Activated CD4-positive, CD25-positive, alpha-beta regulatory T cell treated with anti-CD3 and anti-CD28 coated beads, Interleukin-2, amount 50 U/mL, for 16 hours (primary cell): ENCODE results near the gene HHATL.
"Not testable (repeated sequence)": the region's sequence is repeated elsewhere in the genome, so short reads cannot be mapped to it uniquely, and the experiment has no call there.

Source experiments
- DNase-seq: peaks from one replicate; pipeline ENCODE4 v3.0.0-alpha.2; 2020; ENCODE audit warnings: low read depth, low spot score

Gene HHATL

DNA sequence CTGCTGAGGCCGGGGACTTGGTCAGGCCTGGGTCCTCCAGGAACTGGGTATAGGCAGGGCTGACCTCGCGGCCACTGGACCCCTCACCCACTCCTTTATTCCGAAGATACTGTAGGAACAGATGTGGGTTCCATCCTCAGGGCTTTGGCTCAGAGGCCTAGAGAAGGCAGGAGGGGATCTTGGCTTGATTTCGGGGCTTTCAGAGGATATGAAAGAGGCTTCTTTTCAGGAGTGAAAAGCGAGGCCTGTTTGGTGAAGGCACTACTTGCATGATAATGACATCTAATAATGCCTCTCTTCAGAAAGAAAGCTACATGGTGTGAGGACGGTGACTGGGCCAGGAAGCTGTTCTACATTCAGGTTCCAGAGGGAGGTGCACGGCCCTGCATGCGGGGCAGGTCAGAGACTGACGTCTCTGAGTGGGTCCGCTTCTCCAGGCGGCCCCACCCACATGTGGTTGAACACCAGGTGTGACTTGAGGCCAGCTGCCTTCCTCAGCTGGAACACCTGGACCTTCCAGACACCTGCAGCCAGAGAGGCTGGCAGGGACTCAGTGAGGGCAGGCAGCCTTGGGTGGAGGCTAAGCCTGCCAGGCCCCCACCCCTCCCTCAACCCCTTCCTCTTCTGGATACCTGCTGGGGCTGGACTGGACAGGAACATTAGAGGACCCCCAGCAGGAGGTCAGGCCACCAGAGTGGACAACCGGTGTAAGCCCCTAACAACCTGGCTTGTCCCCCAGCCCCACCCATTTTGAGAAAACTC lies 31.1 kb upstream of the HHATL start:
- DNase-seq = no peak

DNA sequence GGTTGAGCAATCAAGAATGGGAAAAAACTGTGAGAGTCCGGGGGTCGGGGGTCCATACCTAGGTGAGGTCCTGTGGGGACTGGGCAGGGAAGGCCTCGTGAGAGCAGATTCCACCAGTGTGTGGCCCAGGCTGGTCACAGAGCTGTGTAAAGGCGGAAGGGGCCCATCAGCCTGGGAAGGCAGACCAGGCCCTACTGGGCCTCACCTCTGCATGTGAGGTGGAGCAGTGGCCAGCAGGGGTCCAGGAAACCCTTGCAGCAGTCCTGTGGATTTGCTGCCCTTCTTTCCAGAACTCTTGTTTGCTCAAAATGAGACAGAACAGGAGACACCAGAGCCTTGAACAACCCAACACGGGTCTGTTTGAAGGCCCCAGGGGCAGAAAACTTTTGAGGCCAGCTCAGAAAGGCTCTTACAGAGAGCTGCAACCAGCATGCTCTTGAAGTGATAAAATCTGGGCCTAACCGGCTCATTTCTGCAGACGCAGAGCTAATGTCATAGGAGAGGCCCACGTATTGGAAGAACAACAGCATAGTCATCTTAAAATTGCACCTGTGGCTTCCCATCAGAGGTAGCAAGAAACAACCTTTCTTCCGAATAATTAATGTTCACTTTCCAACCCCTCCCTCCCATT lies 30.3 kb upstream of the HHATL start:
- no peak for DNase-seq

DNA sequence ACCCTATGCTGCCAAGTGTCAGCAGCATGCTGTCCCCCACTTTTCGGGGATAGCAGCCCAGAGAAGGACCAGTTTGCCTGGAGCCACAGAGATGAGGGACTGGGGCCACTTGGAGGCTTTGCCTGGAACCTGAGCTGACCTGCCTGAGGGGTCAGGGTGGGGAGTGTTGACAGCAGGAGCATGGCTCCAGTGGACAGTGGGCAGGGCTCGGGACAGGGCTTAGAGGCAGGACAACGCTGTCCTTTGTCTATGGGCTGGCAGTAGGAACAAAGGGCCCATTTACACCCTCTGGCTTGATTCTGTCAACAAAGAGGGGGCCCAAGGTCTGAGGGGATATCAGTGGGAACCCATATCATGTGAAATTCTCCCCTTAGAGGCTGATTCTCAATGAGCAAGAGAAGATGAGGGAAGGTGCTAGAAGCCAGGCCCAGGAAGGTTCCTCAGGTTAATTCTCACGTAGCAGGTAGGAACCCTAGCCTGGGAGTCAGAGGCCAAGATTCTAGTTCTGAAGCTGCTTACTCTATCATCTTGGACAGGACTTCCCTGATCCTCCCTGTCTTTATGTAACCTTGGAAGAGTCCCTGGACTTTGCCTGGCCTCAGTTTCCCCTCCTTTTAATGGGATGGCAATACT lies 29.7 kb upstream of the HHATL start:
- DNase-seq = no peak

DNA sequence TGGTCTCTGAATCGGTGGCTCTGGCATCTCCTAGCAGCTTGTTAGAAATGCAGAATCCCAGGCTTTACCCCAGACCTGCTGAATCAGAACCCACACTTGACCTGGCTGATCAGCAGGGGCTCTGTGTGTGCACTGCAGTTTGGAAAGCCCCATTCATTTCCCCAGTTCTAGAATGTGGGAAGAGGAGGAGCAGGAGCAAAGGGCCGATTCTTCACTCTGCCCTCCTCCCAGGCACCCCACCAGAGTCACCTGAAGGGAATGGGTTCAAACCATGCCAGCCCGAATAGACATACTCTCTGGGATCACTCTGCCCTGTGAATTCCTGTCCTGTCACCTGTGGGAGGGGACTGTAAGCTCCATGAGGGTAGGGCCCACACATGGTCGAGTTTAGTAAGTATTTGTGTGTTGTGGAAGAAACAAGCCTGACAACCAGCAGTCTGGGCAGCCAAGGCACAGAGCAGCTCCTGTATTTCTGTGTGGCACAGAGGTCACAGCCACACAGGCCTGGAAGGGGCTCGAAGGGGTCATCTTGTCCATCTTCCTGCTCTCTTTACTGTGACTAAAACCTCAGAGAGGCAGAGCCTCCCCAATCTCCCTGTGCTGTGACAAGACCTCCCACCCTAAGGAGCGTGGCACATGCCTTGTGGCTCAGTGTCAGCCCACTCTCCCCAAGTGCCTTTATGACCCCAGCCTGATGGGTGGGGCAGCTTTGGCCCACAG lies 29.0 kb upstream of the HHATL start:
- DNase-seq = no peak

DNA sequence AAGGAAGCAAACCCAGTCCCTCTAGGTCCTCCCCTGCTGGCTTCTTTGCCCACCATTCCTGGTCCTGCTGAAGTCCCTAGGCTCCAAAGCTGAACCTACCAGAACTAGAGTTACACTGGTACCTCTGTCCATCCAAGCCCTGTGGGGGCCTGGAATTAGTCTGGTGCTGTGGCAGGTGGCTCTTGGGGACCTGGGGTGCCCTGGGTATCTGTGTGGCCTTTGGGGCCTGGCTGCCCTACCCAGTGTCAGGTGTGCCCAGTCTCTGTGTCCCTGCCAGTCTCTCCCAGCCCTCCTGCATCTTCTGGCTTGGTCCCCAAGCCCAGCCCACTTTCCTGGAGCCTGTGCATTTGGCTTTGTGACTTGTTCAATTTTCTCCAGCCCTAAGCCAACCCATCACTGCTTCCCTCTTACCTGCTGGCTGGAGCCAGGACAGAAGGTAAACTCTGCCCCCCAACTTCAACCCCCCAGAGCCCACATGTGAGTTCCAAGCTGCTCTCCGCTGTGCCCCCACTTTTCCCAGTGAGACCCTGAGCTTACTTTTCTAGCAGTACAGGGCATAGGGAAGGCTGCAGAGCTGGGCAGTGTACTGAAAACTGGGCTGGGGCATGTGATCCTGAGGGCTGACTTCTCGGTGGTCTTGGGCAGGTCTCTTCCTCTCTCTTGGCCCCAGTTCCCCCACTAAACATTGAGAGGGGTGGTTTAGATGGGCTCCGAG lies 28.3 kb upstream of the HHATL start:
- DNase-seq = no peak

DNA sequence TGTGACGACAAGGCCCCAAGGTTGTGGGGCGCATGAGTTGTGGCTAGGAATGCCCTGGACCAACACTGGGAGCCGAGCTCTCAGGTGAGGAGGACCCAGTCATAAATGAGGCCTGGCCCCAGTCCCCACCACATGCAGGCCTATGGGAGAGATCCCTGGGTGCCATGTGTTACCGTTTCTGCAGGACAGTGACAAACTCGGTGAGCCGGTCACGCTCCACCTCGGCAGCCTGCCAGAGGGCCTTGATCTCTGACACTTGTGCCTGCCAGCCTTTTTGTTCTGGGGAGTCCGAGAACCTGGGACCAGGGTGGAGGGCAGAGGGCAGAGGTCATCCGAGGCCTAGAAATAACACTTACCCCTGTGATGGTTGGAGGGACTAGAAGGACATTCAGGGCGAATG lies 27.7 kb upstream of the HHATL start:
- no peak for DNase-seq

DNA sequence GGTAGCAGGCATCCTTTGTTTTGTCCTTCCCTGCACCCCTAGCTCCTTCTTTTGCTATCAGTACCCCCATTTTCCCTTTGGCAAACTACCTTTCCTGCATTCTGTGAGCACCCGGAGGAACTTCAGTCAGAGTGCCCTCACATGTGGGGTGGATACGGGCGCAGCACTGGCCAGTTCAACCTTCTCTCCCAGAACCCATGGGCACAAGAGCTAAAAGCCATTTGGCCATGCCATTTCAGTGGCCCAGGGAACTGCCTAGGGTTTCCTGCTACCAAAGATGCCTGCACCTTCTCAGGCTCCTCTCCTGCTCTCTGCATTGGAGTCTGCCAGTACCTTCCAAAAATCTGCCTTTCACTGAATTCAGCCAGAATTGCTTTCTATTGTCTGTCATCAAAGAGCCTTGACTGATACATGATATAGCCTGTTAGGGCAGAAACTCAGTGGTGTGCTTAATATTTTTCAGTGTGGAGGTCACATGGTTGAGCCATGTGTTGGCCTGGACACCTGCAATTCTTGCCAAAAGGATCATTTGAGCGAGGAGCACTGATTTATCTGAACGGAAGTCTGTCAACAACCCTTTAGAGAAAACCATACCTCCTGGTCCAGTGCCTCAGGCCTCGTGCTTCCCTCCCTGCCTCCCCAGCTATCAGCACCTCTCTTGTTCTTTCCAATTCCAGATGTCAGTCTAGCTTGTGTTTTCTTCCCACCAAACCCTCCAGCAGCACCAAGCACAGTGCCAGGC lies 27.0 kb upstream of the HHATL start:
- DNase-seq = no peak

DNA sequence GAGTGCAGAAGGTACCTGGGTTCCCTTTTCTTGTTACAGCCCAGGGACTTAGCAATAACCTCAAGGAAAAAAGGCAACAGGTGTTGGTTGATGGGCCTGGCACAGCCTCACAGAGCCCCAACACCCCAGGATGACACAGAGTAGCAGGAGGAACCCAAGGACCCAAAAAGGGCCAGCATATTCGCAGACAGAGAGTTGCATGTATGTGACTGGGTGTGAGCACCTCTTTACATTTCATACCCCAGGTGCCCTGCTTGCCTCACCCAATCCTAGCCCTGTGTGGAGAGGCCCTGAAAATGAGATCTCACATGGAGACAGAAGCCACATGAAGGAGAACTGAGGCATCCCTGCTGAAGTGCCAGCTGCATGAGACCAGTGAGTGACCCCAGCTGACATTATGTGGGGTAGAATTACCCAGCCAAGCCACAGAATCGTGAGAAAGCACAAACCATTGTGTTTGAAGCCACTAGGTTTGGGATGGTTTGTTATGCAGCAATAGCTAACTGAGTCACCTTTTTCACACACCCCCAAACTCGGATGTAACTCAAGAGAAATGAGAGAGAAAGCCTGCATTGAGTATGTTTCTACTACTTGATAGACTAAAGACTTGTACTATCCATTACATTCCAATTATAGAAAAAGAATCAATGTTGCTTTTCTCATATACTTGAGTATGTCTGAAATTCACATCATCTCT lies 26.2 kb upstream of the HHATL start:
- no peak for DNase-seq

DNA sequence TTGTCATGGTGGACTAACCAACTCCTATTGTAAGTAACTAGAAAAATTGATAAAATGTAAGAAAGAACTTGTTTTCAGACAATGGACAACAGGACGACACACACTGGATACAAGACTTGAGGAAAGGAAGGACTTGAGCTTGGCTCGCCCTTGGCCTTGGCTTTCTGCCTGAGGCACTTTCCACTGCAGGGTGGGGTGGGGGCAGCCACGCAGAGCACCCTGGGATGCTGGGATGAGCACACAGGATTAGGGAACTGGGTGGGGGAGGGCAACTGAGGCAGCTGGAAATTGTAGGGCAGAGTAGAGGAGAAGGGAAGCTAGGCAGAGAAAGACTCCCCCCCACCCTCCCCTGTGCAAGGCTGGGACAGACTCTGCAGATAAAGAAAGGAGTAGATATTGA lies 25.5 kb upstream of the HHATL start:
- DNase-seq = no peak

DNA sequence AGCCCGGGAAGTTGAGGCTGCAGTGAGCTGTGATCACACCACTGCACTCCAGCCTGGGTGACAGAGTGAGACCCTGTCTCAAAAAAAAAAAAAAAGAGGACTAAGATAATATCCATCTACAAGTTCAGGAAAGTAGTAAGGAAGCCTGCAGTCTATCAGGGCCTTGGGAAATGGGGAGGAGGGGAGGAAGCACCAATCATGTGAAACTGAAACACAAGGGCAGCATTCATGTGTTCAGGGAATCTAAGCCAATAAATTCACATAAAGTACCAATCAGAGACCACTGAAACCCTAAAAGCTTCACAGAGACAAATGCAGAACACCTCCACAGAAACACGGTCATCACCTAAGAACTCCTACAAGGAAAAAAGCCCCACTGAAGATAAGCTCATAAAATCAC lies 22.9 kb upstream of the HHATL start:
- no peak for DNase-seq

DNA sequence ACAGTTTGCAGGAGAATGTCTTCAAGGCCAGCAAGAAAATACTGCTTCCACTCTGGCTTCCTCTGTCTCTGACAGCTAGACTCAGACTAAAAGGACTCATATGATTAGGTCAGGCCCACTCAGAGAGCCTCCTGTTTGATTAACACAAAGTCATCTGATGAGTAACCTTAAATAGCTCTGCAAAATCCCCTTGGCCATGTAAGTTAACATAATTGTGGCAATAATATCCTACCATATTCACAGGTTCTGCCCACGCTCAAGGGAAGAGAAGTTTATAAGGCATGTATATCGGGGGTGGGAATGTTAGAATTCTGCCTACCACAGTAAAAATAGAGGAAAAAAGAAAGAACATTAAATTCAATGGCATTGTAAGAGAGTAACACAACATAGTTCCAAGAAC lies 20.6 kb upstream of the HHATL start:
- DNase-seq = no peak

DNA sequence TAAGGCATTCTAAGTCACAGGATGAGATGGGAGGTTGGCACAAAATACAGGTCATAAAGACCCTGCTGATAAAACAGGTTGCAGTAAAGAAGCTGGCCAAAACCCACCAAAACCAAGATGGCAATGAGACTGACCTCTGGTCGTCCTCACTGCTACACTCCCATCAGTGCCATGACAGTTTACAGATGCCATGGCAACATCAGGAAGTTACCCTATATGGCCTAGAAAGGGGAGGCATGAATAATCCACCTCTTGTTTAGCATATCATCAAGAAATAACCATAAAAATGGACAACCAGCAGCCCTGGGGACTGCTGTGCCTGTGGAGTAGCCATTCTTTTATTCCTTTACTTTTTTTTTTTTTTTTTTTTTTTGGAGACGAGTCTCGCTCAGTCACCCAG lies 19.8 kb upstream of the HHATL start:
- not testable (repeated sequence) for DNase-seq

DNA sequence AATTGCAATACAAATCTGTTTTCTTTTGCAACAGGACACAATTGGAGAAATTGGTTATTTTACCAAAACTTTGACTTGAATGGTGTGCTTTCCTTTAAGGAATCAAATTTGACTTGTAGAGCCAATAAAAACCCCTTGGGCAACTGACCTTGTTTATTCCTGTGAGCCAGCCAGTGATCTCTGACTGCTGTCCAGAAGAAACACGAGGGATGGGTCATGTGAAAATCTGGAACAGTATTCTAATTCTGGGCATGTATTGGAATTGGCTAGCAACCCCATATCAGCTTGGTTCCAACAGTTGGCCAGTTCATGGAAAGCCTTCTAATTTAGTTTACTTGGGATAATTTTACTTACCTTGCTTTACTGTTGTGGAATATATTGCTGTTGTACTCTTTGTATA lies 19.1 kb upstream of the HHATL start:
- no peak for DNase-seq

DNA sequence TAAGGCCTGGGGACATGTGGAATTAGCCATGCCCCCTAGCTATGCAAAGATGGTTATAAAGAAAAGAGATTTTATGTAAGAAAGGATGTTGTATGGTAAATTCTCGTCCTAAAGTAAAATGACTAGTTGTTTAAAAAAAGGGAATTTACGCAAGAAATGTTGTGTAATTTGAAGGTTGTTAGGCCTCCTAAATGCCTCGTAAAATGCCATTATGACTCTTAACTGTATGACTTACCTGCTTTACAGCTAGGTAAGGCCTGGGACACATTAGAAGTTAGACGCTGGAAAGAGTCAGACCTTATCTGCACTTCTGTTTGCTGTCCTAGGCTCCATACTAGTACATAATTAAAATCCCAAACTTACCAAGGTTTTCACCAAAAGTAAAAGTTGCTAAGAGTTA lies 17.5 kb upstream of the HHATL start:
- no peak for DNase-seq

DNA sequence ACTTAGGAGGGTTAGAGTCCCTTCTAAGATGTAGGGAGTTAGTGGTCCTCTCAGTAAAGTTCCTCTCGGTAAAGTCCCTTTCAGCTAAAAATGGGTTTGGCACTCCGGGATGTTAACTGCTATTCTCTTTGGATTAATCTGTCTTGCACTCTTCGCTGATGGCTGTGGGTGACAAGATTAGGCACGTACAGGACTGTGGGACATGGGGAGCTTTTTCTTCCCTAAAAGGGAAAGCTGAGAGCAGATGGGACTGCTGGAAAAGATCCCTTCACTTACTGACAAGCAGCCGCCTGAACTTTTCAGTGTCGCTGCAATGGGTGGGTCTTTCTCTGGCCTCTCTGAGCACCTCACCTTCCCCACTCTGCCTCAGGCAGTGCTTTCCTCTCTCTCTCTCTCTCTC lies 16.4 kb upstream of the HHATL start:
- DNase-seq = no peak

DNA sequence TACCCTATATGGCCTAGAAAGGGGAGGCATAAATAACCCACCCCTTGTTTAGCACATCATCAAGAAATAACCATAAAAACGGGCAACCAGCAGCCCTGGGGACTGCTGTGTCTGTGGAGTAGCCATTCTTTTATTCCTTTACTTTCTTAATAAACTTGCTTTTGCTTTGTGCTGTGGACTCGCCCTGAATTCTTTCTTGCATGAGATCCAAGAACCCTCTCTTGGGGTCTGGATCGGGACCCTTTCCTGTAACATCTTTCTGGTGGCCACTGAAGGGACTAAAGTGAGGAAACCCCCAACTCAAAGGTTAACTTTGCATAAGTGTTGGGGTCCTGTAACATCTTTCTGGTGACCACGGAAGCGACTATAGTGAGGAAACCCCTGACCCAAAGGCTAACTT lies 15.7 kb upstream of the HHATL start:
- DNase-seq = no peak

DNA sequence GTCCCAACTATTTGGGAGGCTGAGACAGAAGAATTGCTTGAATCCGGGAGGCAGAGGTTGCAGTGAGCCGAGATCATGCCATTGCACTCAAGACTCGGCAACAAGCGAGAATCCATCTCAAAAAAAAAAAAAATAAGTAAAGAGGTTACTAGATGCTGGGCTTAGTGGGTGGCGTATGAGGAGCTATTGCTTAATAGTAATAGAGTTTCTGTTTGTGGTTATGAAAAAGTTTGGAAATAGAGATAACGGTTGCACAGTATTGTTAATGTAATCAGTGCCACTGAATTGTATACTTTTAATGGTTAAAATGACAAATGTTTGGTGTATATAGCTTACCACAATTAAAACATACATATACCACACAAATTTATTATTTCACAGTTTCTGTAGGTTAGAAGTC lies 14.7 kb upstream of the HHATL start:
- DNase-seq = no peak

DNA sequence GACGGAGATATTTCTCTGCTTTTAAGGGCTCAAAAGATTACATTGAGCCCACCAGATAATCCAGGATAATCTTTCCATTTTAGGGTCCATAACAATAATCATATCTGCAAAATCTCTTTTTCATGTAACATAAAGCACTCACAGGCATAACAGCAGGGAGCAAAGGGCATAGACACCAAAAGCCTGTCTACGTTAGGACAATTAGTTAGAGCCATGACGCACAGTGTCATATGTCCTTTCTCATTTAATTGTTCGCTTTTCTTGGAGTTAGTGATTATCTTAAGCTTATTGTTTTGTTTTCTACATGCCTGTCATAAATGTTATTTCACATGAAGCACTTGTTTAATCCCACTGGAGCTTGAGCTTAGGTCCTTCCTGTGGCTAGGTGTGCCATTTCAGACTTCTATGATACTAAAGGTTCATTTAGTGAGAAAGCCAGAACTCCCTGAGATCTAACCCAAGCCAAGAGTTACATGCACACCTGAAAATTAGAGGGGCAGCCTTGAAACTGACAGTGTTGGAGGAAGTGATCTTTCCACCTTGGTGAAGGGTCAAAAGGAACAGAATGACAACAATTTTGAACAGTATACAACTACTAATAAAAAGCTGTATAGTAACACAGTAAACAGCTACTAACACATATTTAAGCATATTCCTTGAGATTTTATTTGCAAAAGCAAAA lies 11.7 kb upstream of the HHATL start:
- DNase-seq = no peak

DNA sequence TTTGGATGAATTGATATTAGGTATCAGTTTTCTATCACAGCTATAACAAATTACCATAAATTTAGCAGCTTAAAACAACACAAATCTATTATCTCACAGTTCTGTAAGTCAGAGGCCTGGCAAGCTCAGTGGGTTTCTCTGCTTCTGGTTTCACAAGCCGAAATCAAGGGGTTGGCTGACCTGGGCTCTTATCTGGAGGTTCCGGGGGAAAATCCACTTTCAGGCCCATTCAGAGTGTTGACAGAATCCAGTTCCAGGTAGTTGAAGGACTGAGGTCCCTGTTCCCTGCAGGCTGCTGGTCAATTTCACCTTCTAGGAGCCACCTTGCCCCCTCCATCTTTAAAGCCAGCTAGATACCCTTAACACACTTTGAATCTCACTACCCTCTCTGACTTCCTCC lies 11.1 kb upstream of the HHATL start:
- no peak for DNase-seq
